Mesendoderm (in vitro differentiated cells): ENCODE data around the gene SMIM29.

Source experiments
- DNase-seq: peaks from one replicate; pipeline ENCODE4 v3.0.0; 2013
- H2AK5ac ChIP-seq: 2 replicates; pipeline ENCODE4 v1.6.1; 2013; ENCODE audit warnings: low read length, inconsistent platforms
- H2BK120ac ChIP-seq: 2 replicates; pipeline ENCODE4 v1.6.1; 2013; ENCODE audit warnings: low read depth, mild to moderate bottlenecking, low read length, moderate library complexity, mixed read lengths
- H2BK15ac ChIP-seq: replicated peaks from 2 replicates; pipeline ENCODE4 v1.6.1; 2013; ENCODE audit warnings: low read depth, mild to moderate bottlenecking, moderate library complexity
- H2BK5ac ChIP-seq: 2 replicates; pipeline ENCODE4 v1.6.1; 2013; ENCODE audit warnings: low read length, inconsistent platforms
- H3K18ac ChIP-seq: 2 replicates; pipeline ENCODE4 v1.6.1; 2013; ENCODE audit warnings: mild to moderate bottlenecking, low read length, mixed read lengths
- H3K23ac ChIP-seq: one replicate; pipeline ENCODE4 v1.6.1; 2013; ENCODE audit warnings: low read length
- H3K27ac ChIP-seq: 2 replicates; pipeline ENCODE4 v1.5.1; 2013; ENCODE audit warnings: low read depth, mild to moderate bottlenecking, inconsistent platforms, low read length, moderate library complexity
- H3K27me3 ChIP-seq: 2 replicates; pipeline ENCODE4 v1.6.1; 2013; ENCODE audit warnings: low read length, control low read depth, mild to moderate bottlenecking, inconsistent platforms; ENCODE audit not compliant: insufficient read depth, poor library complexity
- H3K36me3 ChIP-seq: 2 replicates; pipeline ENCODE4 v1.6.1; 2013; ENCODE audit warnings: low read length, inconsistent platforms; ENCODE audit not compliant: control insufficient read depth, insufficient read depth
- H3K4ac ChIP-seq: one replicate; pipeline ENCODE4 v1.6.1; 2013; ENCODE audit warnings: low read depth, mild to moderate bottlenecking, low read length, moderate library complexity
- H3K4me1 ChIP-seq: 2 replicates; pipeline ENCODE4 v1.6.1; 2013; ENCODE audit warnings: low read depth, low read length, inconsistent platforms; ENCODE audit not compliant: control insufficient read depth
- H3K4me2 ChIP-seq: 2 replicates; pipeline ENCODE4 v1.6.1; 2013; ENCODE audit warnings: low read length
- H3K4me3 ChIP-seq: 2 replicates; pipeline ENCODE4 v1.5.1; 2013; ENCODE audit warnings: mild to moderate bottlenecking, low read length
- H3K56ac ChIP-seq: one replicate; pipeline ENCODE4 v1.6.1; 2013; ENCODE audit warnings: low read length
- H3K79me1 ChIP-seq: 2 replicates; pipeline ENCODE4 v1.6.1; 2013; ENCODE audit warnings: low read length, inconsistent platforms
- H3K79me2 ChIP-seq: 2 replicates; pipeline ENCODE4 v1.6.1; 2013; ENCODE audit warnings: mild to moderate bottlenecking, low read length; ENCODE audit not compliant: control insufficient read depth, insufficient read depth
- H3K9ac ChIP-seq: 2 replicates; pipeline ENCODE4 v1.6.1; 2013; ENCODE audit warnings: low read length, inconsistent platforms
- H4K5ac ChIP-seq: one replicate; pipeline ENCODE4 v1.6.1; 2013; ENCODE audit warnings: low read length
- H4K8ac ChIP-seq: one replicate; pipeline ENCODE4 v1.6.1; 2013; ENCODE audit warnings: low read depth, mild to moderate bottlenecking, control low read depth, low read length, moderate library complexity
- WGBS: extraction: QIAGEN DNeasy Blood & Tissue Kit; methylation state at CpG from one replicate; pipeline ENCODE4 v1.1.7; 2013; ENCODE audit warnings: low lambda C conversion rate, missing lambda C conversion rate; ENCODE audit not compliant: insufficient coverage; ENCODE audit errors: extremely low coverage; 5-methylcytosine and 5-hydroxymethylcytosine counted together

The SMIM29 gene

DNA sequence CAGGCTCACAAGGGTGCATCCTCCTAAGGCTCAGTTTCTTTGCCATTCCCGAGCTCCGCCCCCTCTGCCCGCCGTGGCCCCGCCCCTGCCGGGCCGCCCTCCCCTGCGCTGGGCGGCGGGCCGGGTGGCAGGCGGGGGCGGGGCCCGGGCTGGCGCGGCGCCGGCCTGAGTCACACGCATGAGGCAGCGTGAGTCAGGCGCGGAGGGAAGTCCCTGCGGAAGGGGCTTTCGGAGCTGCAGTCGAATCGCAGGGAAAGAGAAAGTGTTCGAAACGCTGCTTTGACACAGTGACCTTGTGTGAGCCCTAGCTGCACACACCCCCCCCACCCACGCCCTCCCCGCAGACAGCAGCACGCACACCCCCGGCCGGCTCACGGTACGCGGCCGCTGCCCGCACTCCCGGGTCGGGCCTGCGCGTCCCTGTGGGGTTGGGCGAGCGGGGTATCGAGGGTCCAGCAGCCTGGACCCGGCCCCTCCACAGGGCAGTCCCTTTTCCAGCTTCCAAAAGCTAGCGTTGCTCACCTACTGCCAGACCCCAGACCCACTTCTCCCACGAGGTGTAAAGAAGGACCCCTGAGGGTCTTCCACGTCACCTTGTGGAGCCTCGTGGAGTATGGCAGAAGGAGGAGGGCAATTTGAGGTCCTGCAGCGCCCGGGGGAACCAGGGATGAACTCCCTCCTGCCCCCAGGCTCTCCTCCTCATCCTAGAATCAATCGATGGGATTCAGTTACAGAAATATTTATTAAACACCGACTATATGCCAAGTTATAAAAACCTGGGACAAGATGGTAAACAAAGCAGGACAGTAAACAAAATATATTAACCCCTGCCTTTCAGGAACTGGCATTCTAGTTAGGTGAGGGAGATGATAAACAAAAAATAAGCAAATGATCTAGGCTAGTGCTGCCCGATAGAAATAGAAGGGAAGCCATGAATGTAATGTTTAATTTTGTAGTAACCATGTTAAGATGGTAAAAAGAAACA lies 24.6 kb downstream of the SMIM29 start:
- no peaks in the 10 kb centered on the region for H3K79me2 ChIP-seq
- peaks cover 18% of the 10 kb centered on the region for H3K4me1 ChIP-seq
- H2BK5ac ChIP-seq, result peak overlapping the region; percentile 6
- peak overlapping the region; percentile 54 for H2BK120ac ChIP-seq
- no peak overlapping the region for H2AK5ac ChIP-seq
- DNase-seq, result peak; percentile 94
- H3K9ac ChIP-seq, result peak overlapping the region; percentile 75
- peak overlapping the region; percentile 90 for H3K56ac ChIP-seq
- H2BK15ac ChIP-seq, result peak overlapping the region; percentile 28
- no peak overlapping the region for H4K5ac ChIP-seq
- H3K79me1 ChIP-seq, result no peaks in the 10 kb centered on the region
- H3K36me3 ChIP-seq, result no peaks in the 10 kb centered on the region
- H3K4ac ChIP-seq, result peak overlapping the region; percentile 96
- H3K27ac ChIP-seq, result peak overlapping the region; percentile 87
- no CpG with 5 or more reads among the region's 55 CpGs for WGBS
- peak overlapping the region; percentile 86 for H3K4me2 ChIP-seq
- H3K18ac ChIP-seq, result peak overlapping the region; percentile 99
- H3K23ac ChIP-seq, result peak overlapping the region; percentile 59
- no peak overlapping the region for H3K4me3 ChIP-seq
- no peak overlapping the region for H4K8ac ChIP-seq
- H3K27me3 ChIP-seq, result no peaks in the 10 kb centered on the region

DNA sequence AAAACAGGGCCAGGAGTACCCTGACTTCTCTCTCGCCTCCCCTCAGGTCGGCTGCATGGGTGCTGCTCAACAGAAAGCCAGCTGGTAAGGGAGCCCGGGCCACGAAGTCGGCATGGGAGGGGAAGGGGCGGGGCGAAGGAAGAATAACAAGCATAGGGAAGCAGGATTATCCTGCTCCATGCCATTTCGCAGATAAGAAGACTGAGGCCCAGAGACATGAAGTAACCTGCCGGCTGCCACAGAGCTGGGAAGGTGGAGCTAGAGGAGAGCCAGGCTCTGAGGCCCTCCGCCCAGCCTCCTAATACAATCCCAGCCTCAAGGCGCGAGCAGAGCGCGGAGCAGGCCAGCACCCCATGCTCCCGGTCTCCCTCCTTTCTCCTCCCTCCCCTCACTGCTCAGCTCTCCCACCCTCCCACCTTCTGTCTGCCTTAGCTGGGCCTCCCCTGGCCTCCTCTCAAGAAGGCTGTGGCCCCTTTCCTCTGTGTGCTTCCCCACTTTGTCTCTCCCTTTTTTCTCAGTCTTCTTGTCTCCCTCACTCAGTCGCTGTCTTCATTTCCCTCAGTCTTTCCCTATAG lies 25.3 kb downstream of the SMIM29 start:
- no peak for DNase-seq
- WGBS, result no CpG with 5 or more reads among the region's 16 CpGs
- Histone ChIP-seq H2BK15ac (no peak overlapping the region), H3K27ac (peak overlapping the region; percentile 57), H4K8ac (no peak overlapping the region), H3K27me3 (no peaks in the 10 kb centered on the region), H2AK5ac (no peak overlapping the region), H4K5ac (no peak overlapping the region), H2BK120ac (no peak overlapping the region), H3K79me2 (no peaks in the 10 kb centered on the region), H3K4me1 (peaks cover 18% of the 10 kb centered on the region), H3K4me2 (peak overlapping the region; percentile 86), H3K18ac (no peak overlapping the region), H3K4ac (peak overlapping the region; percentile 22), H3K79me1 (no peaks in the 10 kb centered on the region), H3K4me3 (no peak overlapping the region), H2BK5ac (peak overlapping the region; percentile 70), H3K9ac (peak overlapping the region; percentile 68), H3K23ac (no peak overlapping the region), H3K56ac (peak overlapping the region; percentile 90), H3K36me3 (no peaks in the 10 kb centered on the region)

DNA sequence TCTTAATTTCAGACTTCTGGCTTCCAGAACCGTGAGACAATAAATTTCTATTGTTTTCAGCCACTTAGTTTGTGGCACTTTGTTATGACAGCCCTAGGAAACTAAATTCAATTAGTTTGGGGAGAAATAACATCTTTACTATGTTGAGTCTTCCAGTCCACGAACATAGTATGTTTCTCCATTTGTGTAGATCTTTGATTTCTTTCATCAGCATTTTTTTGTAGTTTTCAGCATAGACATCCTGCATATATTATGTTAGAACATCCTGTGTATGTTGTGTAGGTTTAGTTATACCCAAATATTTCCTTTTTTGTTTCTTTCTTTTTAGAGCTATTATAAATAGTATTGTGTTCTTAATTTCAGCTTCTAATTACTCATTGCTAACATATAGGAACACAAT lies 30.1 kb downstream of the SMIM29 start:
- no peak overlapping the region for H4K5ac ChIP-seq
- no peak overlapping the region for H3K56ac ChIP-seq
- no peaks in the 10 kb centered on the region for H3K36me3 ChIP-seq
- peaks cover 1% of the 10 kb centered on the region for H3K4me1 ChIP-seq
- H3K23ac ChIP-seq, result no peak overlapping the region
- no peak overlapping the region for H3K4me3 ChIP-seq
- no CpG with 5 or more reads among the region's 2 CpGs for WGBS
- no peak overlapping the region for H3K27ac ChIP-seq
- no peaks in the 10 kb centered on the region for H3K79me2 ChIP-seq
- no peak overlapping the region for H2BK5ac ChIP-seq
- no peak overlapping the region for H3K4ac ChIP-seq
- H2BK15ac ChIP-seq, result no peak overlapping the region
- H3K18ac ChIP-seq, result no peak overlapping the region
- no peak overlapping the region for H3K9ac ChIP-seq
- no peak overlapping the region for H3K4me2 ChIP-seq
- H2AK5ac ChIP-seq, result no peak overlapping the region
- no peak overlapping the region for H2BK120ac ChIP-seq
- no peak for DNase-seq
- H3K27me3 ChIP-seq, result no peaks in the 10 kb centered on the region
- H3K79me1 ChIP-seq, result no peaks in the 10 kb centered on the region
- no peak overlapping the region for H4K8ac ChIP-seq

DNA sequence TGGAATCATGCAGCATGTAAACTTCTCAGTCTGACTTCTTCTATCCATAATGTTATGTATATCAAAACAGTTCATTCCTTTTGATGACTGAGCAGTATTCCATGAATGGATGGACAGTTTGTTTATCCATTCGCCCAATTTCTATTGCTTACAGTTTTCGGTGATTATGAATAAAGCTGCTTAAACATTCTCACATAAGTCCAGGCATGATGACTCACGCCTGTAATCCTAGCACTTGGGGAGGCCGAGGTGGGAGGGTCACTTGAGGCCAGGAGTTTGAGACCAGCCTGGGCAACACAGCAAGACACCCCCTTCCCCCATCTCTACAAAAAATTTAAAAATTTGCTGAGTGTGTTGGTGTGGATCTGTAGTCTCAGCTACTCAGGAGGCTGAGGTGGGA lies 35.0 kb downstream of the SMIM29 start:
- H2BK5ac ChIP-seq, result no peak overlapping the region
- no peak overlapping the region for H2BK120ac ChIP-seq
- no peaks in the 10 kb centered on the region for H3K36me3 ChIP-seq
- no peak overlapping the region for H3K18ac ChIP-seq
- no peak overlapping the region for H4K8ac ChIP-seq
- H3K79me2 ChIP-seq, result no peaks in the 10 kb centered on the region
- H3K79me1 ChIP-seq, result no peaks in the 10 kb centered on the region
- no peak overlapping the region for H3K27ac ChIP-seq
- no peak overlapping the region for H3K56ac ChIP-seq
- no peak overlapping the region for H3K9ac ChIP-seq
- no peak overlapping the region for H3K4ac ChIP-seq
- no peaks in the 10 kb centered on the region for H3K27me3 ChIP-seq
- no peaks in the 10 kb centered on the region for H3K4me1 ChIP-seq
- no peak overlapping the region for H3K4me2 ChIP-seq
- no peak overlapping the region for H4K5ac ChIP-seq
- H2AK5ac ChIP-seq, result no peak overlapping the region
- no peak overlapping the region for H2BK15ac ChIP-seq
- H3K23ac ChIP-seq, result no peak overlapping the region
- DNase-seq, result no peak
- WGBS, result no CpG with 5 or more reads among the region's 4 CpGs
- no peak overlapping the region for H3K4me3 ChIP-seq

DNA sequence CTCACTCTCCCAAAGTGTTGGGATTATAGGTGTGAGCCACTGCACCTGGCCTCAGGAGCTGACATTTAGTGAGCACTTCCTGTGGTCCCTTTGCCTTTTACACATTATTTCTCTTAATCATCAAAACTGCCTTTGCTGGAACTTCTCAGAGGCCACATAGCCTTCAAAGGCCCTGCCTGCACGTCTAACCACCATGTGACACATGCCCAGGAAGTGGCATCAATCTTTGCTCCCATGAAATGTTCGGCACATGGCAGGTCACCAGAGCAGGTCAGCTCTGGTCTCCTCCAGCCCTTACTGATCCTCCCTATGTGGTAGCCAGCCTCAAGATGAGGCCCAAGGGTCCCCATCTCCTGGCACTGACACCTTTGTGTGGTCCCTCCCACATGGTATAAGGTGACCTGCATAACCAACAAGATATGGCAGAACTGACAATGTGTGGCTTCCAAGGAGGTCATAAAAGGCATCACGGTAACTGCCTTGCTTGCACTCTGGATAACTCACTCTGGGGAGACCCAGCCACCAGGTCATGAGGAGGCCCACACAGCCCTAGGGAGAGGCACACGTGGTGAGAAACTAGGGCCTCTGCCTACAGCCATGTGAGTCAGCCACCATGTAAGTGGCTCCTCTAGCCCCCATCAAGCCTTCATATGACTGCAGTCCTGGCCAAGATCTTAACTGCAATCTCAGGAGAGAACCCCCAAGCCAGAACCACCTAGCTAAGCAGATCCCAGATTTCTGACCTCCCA lies 40.9 kb downstream of the SMIM29 start:
- Histone ChIP-seq H2BK15ac (no peak overlapping the region), H3K4me1 (peaks cover 5% of the 10 kb centered on the region), H3K18ac (no peak overlapping the region), H3K4me3 (no peak overlapping the region), H3K56ac (no peak overlapping the region), H2BK5ac (no peak overlapping the region), H3K27ac (no peak overlapping the region), H4K5ac (no peak overlapping the region), H3K79me2 (no peaks in the 10 kb centered on the region), H3K79me1 (no peaks in the 10 kb centered on the region), H3K36me3 (no peaks in the 10 kb centered on the region), H2AK5ac (peak overlapping the region; percentile 58), H3K4ac (no peak overlapping the region), H2BK120ac (no peak overlapping the region), H3K4me2 (no peak overlapping the region), H3K27me3 (no peaks in the 10 kb centered on the region), H3K23ac (no peak overlapping the region), H4K8ac (no peak overlapping the region), H3K9ac (no peak overlapping the region)
- no peak for DNase-seq
- WGBS, result no CpG with 5 or more reads among the region's 4 CpGs
